CD14-positive monocyte (primary cell): ENCODE data around the gene NID1. TPM values are rescaled to one million over a fixed set of nuclear protein-coding genes. Genes with fewer than 3 reads are reported as not detected.
A peak's percentile ranks its signal among the peaks of the same experiment; 100 is the strongest.

Source experiments
- DNase-seq, 3 donors: peaks; one replicate each; pipeline ENCODE4 v3.0.0-alpha.2; 2011 to 2022
- H2AFZ ChIP-seq: 2 replicates; pipeline ENCODE4 v1.6.0; 2012; ENCODE audit warnings: mild to moderate bottlenecking, low read depth, low read length, inconsistent platforms; ENCODE audit not compliant: insufficient read depth, poor library complexity, severe bottlenecking
- H3K27ac ChIP-seq, 2 donors: 1 replicate in 1 of 2; 2 replicates in 1 of 2; pipeline ENCODE4 v1.5.1; 2012 to 2013; ENCODE audit warnings: low read length in 2 of 2, control low read depth in 1 of 2, inconsistent platforms in 1 of 2, low read depth in 1 of 2, mild to moderate bottlenecking in 1 of 2
- H3K27me3 ChIP-seq, 2 donors: one replicate each; pipeline versions ENCODE4 v1.6.0 to v1.6.1; 2011 to 2013; ENCODE audit warnings: low read length in 2 of 2; ENCODE audit not compliant: control insufficient read depth in 2 of 2, insufficient read depth in 2 of 2
- H3K36me3 ChIP-seq, 2 donors: replicated peaks in 1 of 2; 1 replicate in 1 of 2; 2 replicates in 1 of 2; pipeline versions ENCODE4 v1.5.1 to v1.6.1; 2012 to 2013; ENCODE audit warnings: low read length in 2 of 2, control low read depth in 1 of 2, inconsistent platforms in 1 of 2, mild to moderate bottlenecking in 1 of 2; ENCODE audit not compliant: insufficient read depth in 2 of 2, control insufficient read depth in 1 of 2
- H3K4me1 ChIP-seq, 2 donors: 1 replicate in 1 of 2; 2 replicates in 1 of 2; pipeline versions ENCODE4 v1.5.1 to v1.6.1; 2012 to 2013; ENCODE audit warnings: low read length in 2 of 2, control low read depth in 1 of 2, inconsistent platforms in 1 of 2, mild to moderate bottlenecking in 1 of 2, moderate library complexity in 1 of 2; ENCODE audit not compliant: insufficient read depth in 2 of 2, control insufficient read depth in 1 of 2
- H3K4me2 ChIP-seq: replicated peaks from 2 replicates; pipeline ENCODE3; 2012; ENCODE audit warnings: low read length, moderate library complexity, mild to moderate bottlenecking; ENCODE audit not compliant: poor library complexity, severe bottlenecking; ENCODE audit errors: extremely low read depth
- H3K4me3 ChIP-seq, 3 experiments: fragments of 200-600 bp in 1 of 3; sonication (generic) in 1 of 3; replicated peaks in 1 of 3; 1 replicate in 2 of 3; 2 replicates in 1 of 3; pipeline ENCODE4 v1.5.1; 2011 to 2013; ENCODE audit warnings: low read length in 3 of 3, mild to moderate bottlenecking in 3 of 3, control low read depth in 2 of 3, low read depth in 2 of 3, inconsistent platforms in 1 of 3, moderate library complexity in 1 of 3
- H3K79me2 ChIP-seq: 2 replicates; pipeline ENCODE4 v1.6.0; 2012; ENCODE audit warnings: mild to moderate bottlenecking, control low read depth, inconsistent platforms, low read length, moderate library complexity; ENCODE audit not compliant: insufficient read depth
- H3K9ac ChIP-seq: 2 replicates; pipeline ENCODE4 v1.6.0; 2017; ENCODE audit warnings: low read length, mild to moderate bottlenecking; ENCODE audit not compliant: insufficient read depth, poor library complexity, severe bottlenecking
- H3K9me3 ChIP-seq, 2 donors: replicated peaks in 1 of 2; 1 replicate in 1 of 2; 2 replicates in 1 of 2; pipeline versions ENCODE4 v1.5.1 to v1.6.1; 2012 to 2013; ENCODE audit warnings: low read length in 2 of 2, control low read depth in 1 of 2; ENCODE audit not compliant: control insufficient read depth in 1 of 2, insufficient read depth in 1 of 2
- H4K20me1 ChIP-seq: 2 replicates; pipeline ENCODE4 v1.6.0; 2012; ENCODE audit warnings: mild to moderate bottlenecking, low read length, control low read depth, moderate library complexity; ENCODE audit not compliant: insufficient read depth
- H3K27ac Mint-ChIP-seq, 7 donors: one replicate each; pipeline ENCODE4 v1.8.0; 2020; ENCODE audit warnings: mild to moderate bottlenecking in 7 of 7, mixed read lengths in 7 of 7, moderate library complexity in 6 of 7, inconsistent platforms in 2 of 7
- H3K27me3 Mint-ChIP-seq, 3 donors: one replicate each; pipeline ENCODE4 v1.8.0; 2021 to 2022; ENCODE audit warnings: low read depth in 3 of 3, mild to moderate bottlenecking in 3 of 3, mixed read lengths in 3 of 3, moderate library complexity in 3 of 3, inconsistent platforms in 1 of 3
- H3K36me3 Mint-ChIP-seq, 2 donors: one replicate each; pipeline ENCODE4 v1.8.0; 2020; ENCODE audit warnings: mixed read lengths in 2 of 2, inconsistent platforms in 1 of 2, mild to moderate bottlenecking in 1 of 2
- H3K4me1 Mint-ChIP-seq: one replicate; pipeline ENCODE4 v1.8.0; 2020; ENCODE audit warnings: mild to moderate bottlenecking, mixed read lengths
- H3K4me3 Mint-ChIP-seq, 2 donors: one replicate each; pipeline ENCODE4 v1.8.0; 2020; ENCODE audit warnings: mild to moderate bottlenecking in 2 of 2, mixed read lengths in 2 of 2, moderate library complexity in 1 of 2
- H3K9me3 Mint-ChIP-seq, 7 donors: one replicate each; pipeline ENCODE4 v1.8.0; 2020 to 2022; ENCODE audit warnings: mixed read lengths in 7 of 7, mild to moderate bottlenecking in 6 of 7, moderate library complexity in 6 of 7, inconsistent platforms in 2 of 7
- WGBS: methylation state at CpG from one replicate; pipeline ENCODE4 v1.1.5; 2013; ENCODE audit warnings: missing lambda C conversion rate; ENCODE audit not compliant: insufficient coverage; 5-methylcytosine and 5-hydroxymethylcytosine counted together
- intact Hi-C, 2 donors: fragments of 100-400 bp; cut with micrococcal nuclease; formaldehyde crosslinking; loops; one replicate each; pipeline versions ENCODE4 v1.15.0 to v1.15.1; 2023
- polyA plus RNA-seq, 3 donors: library from polyadenylated mRNA; depleted of rRNA in 1 of 3; unstranded in 2 of 3; stranded (reverse) in 1 of 3; fragments of 300-500 nt in 2 of 3; fragments of >200 nt in 1 of 3; fragmentation: Illumina TruSeq in 2 of 3; gene quantifications; 1 replicate in 2 of 3; 2 replicates in 1 of 3; pipeline ENCODE4 v1.2.3, GENCODE V29; 2012 to 2021
- TF ChIP-seq, protein P1 (sequence below): fragments of 200-600 bp; IDR thresholded peaks from one replicate; pipeline ENCODE4 v1.8.0; 2022; ENCODE audit warnings: antibody characterized with exemption, mild to moderate bottlenecking

Gene NID1
- polyA plus RNA-seq, 3 donors = 6.8 to 19.7 (median 14.4) TPM

DNA sequence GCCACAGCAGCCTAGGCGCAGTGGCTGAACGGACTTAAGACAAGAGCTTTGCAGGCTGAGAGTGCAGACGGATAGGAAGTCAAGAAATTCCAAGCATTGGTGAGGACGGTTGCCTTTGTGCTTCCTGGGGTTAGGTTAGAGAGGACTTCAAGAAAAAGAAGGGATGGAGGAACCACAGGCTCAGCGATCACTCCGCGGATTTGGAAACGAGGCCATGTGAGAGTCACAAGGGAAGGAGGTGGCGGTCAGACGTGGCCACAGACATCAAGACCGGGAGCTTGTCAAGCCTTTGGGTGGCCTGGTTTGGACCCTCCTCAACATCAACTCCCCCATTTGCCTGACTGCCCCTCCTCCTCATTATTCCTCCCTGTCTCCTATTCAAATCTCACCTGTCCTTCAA, 62.3 kb downstream of the NID1 start:
- no peak for DNase-seq
- no peak overlapping the region for H3K27ac ChIP-seq
- peaks cover 39% of the 10 kb centered on the region for H3K4me1 Mint-ChIP-seq
- H3K27me3 ChIP-seq = no peaks in the 10 kb centered on the region
- H3K27me3 Mint-ChIP-seq = peaks cover 2 to 10% (median 6%) of the 10 kb centered on the region in 3 donors
- TF ChIP-seq, protein P1, sequence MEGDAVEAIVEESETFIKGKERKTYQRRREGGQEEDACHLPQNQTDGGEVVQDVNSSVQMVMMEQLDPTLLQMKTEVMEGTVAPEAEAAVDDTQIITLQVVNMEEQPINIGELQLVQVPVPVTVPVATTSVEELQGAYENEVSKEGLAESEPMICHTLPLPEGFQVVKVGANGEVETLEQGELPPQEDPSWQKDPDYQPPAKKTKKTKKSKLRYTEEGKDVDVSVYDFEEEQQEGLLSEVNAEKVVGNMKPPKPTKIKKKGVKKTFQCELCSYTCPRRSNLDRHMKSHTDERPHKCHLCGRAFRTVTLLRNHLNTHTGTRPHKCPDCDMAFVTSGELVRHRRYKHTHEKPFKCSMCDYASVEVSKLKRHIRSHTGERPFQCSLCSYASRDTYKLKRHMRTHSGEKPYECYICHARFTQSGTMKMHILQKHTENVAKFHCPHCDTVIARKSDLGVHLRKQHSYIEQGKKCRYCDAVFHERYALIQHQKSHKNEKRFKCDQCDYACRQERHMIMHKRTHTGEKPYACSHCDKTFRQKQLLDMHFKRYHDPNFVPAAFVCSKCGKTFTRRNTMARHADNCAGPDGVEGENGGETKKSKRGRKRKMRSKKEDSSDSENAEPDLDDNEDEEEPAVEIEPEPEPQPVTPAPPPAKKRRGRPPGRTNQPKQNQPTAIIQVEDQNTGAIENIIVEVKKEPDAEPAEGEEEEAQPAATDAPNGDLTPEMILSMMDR = no peak
- peaks cover 11 to 27% of the 10 kb centered on the region in 2 donors for H3K36me3 Mint-ChIP-seq
- H4K20me1 ChIP-seq = no peaks in the 10 kb centered on the region
- no peaks in the 10 kb centered on the region for H3K79me2 ChIP-seq
- H3K9me3 ChIP-seq = no peaks in the 10 kb centered on the region
- no peak overlapping the region for H3K4me3 Mint-ChIP-seq
- no peak overlapping the region for H3K9ac ChIP-seq
- peaks cover 0 to 2% (median 0%) of the 10 kb centered on the region in 7 donors for H3K9me3 Mint-ChIP-seq
- H3K4me3 ChIP-seq = no peak overlapping the region
- no peaks in the 10 kb centered on the region for H3K36me3 ChIP-seq
- H3K4me1 ChIP-seq = peaks cover 21 to 33% of the 10 kb centered on the region in 2 donors
- intact Hi-C loops = no loop called here
- no peak overlapping the region for H2AFZ ChIP-seq
- no peak overlapping the region for H3K27ac Mint-ChIP-seq
- H3K4me2 ChIP-seq = no peak overlapping the region
- 91% methylated on average over 11 of the region's 11 CpGs for WGBS

DNA sequence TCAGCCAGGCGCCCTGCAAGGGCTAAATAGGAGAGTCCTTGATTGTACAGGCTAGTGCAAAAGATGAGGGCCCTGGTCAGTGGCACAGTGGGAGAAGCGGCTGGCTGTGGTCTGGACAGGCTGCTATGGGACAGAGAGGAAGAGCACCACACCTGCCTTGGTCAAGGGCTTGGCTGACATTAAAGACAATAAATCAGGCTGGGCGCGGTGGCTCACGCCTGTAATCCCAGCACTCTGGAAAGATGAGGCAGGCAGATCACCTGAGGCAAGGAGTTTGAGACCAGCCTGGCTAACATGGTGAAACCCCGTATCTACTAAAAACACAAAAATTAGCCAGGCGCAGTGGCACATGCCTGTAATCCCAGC, 62.9 kb downstream of the NID1 start:
- peaks cover 27 to 37% of the 10 kb centered on the region in 2 donors for H3K4me1 ChIP-seq
- peak overlapping the region in 2 of 7 donors; percentile 23 to 52 for H3K27ac Mint-ChIP-seq

More for the DNA sequence above, 62.9 kb downstream of the NID1 start:
- no peaks in the 10 kb centered on the region for H3K36me3 ChIP-seq
- WGBS = 89% methylated on average over 7 of the region's 7 CpGs
- H3K36me3 Mint-ChIP-seq = peaks cover 11 to 21% of the 10 kb centered on the region in 2 donors
- H3K9ac ChIP-seq = no peak overlapping the region
- H3K4me2 ChIP-seq = no peak overlapping the region
- no peaks in the 10 kb centered on the region for H3K9me3 ChIP-seq
- TF ChIP-seq, protein P1 = no peak
- no peak overlapping the region for H3K27ac ChIP-seq
- H3K4me3 Mint-ChIP-seq = no peak overlapping the region
- no peak overlapping the region for H2AFZ ChIP-seq
- H3K4me3 ChIP-seq = no peak overlapping the region
- H3K9me3 Mint-ChIP-seq = no peaks in the 10 kb centered on the region
- H3K79me2 ChIP-seq = no peaks in the 10 kb centered on the region
- H3K27me3 ChIP-seq = no peaks in the 10 kb centered on the region
- peaks cover 42% of the 10 kb centered on the region for H3K4me1 Mint-ChIP-seq
- H4K20me1 ChIP-seq = no peaks in the 10 kb centered on the region
- peaks cover 2 to 10% (median 6%) of the 10 kb centered on the region in 3 donors for H3K27me3 Mint-ChIP-seq
- DNase-seq = no peak
- intact Hi-C loops = no loop called here
